GM12892 (cell line): ENCODE measurements around the gene SLC17A1.

Source experiments
- POLR2A ChIP-seq: IDR thresholded peaks from 2 replicates; pipeline ENCODE4 v1.6.1; 2011; ENCODE audit warnings: low read depth, low read length, control low read depth
- TAF1 ChIP-seq: IDR thresholded peaks from 2 replicates; pipeline ENCODE4 v1.6.1; 2011; ENCODE audit warnings: low read depth, mild to moderate bottlenecking, control low read depth, low read length, borderline replicate concordance

GRCh38 chr6:25789475-25789874, 42.4 kb downstream of the SLC17A1 start:
- TF ChIP-seq POLR2A (no peak), TAF1 (no peak)
